Spleen (tissue), 11 donors: Measurements from ENCODE around the gene OR5B2. TPM values are rescaled to one million over a fixed set of nuclear protein-coding genes. Genes with fewer than 3 reads are reported as not detected.

ENCODE experiments used
- DNase-seq: peaks from one replicate; pipeline ENCODE4 v3.0.0-alpha.2; 2020
- H3K27ac ChIP-seq, 8 donors: fragments of 200-600 bp; sonication (generic) in 7 of 8; 1 replicate in 4 of 8; 2 replicates in 4 of 8; pipeline versions ENCODE4 v1.5.0 to v1.8.0; 2016 to 2021; ENCODE audit warnings: inconsistent platforms in 4 of 8, mild to moderate bottlenecking in 4 of 8, moderate library complexity in 1 of 8
- H3K27me3 ChIP-seq, 7 donors: fragments of 200-600 bp; sonication (generic) in 6 of 7; replicated peaks in 1 of 7; 1 replicate in 4 of 7; 2 replicates in 3 of 7; pipeline versions ENCODE4 v1.5.0 to v1.8.0; 2016 to 2021; ENCODE audit warnings: inconsistent platforms in 3 of 7, mild to moderate bottlenecking in 1 of 7
- H3K36me3 ChIP-seq, 6 donors: fragments of 200-600 bp; sonication (generic) in 5 of 6; 1 replicate in 4 of 6; 2 replicates in 2 of 6; pipeline versions ENCODE4 v1.5.0 to v1.8.0; 2016 to 2021; ENCODE audit warnings: inconsistent platforms in 2 of 6
- H3K4me1 ChIP-seq, 6 donors: fragments of 200-600 bp; sonication (generic) in 5 of 6; 1 replicate in 3 of 6; 2 replicates in 3 of 6; pipeline versions ENCODE4 v1.5.0 to v1.8.0; 2016 to 2021; ENCODE audit warnings: inconsistent platforms in 3 of 6
- H3K4me3 ChIP-seq, 8 donors: fragments of 200-600 bp; sonication (generic) in 7 of 8; 1 replicate in 4 of 8; 2 replicates in 4 of 8; pipeline versions ENCODE4 v1.5.0 to v1.8.0; 2016 to 2021; ENCODE audit warnings: inconsistent platforms in 4 of 8, mild to moderate bottlenecking in 4 of 8, moderate library complexity in 2 of 8
- H3K9me3 ChIP-seq, 8 donors: fragments of 200-600 bp; sonication (generic) in 7 of 8; 1 replicate in 4 of 8; 2 replicates in 4 of 8; pipeline versions ENCODE4 v1.5.0 to v1.8.0; 2016 to 2021; ENCODE audit warnings: inconsistent platforms in 4 of 8
- POLR2A ChIP-seq, 3 donors: fragments of 450-650 bp; IDR thresholded peaks; one replicate each; pipeline ENCODE4 v1.5.1; 2017; ENCODE audit warnings: antibody characterized with exemption in 3 of 3, mild to moderate bottlenecking in 1 of 3
- POLR2AphosphoS5 ChIP-seq, 3 donors: sonication (generic); formaldehyde crosslinking; IDR thresholded peaks; one replicate each; pipeline ENCODE4 v1.5.1; 2017; ENCODE audit warnings: antibody characterized with exemption in 3 of 3
- WGBS, 5 donors: extraction: QIAGEN DNeasy Blood & Tissue Kit in 3 of 5; methylation state at CpG; one replicate each; pipeline versions ENCODE4 v1.1.5 to v1.1.7; 2013 to 2018; 5-methylcytosine and 5-hydroxymethylcytosine counted together
- intact Hi-C: fragments of 100-400 bp; cut with DNase I; formaldehyde crosslinking; loops from one replicate; pipeline ENCODE4 v1.15.0; 2023; ENCODE audit warnings: low total_unique reads
- polyA plus RNA-seq, 3 donors: library from polyadenylated mRNA; stranded (reverse); fragments of 200-250 nt; gene quantifications; one replicate each; pipeline ENCODE4 v1.2.1, GENCODE V29; 2013
- total RNA-seq, 7 donors: library from RNA; depleted of rRNA in 3 of 7; stranded (reverse); fragments of >200 nt in 3 of 7; fragmentation: NEBNext Ultra II Directional in 4 of 7; extraction: Animal tissue kit (Norgen Biotek cat#: 25700) in 4 of 7; gene quantifications; one replicate each; pipeline versions ENCODE4 v1.1.0 to v1.2.1, GENCODE V29; 2016 to 2021
- TF ChIP-seq, protein P1 (sequence below), 11 experiments: fragments of 200-600 bp in 7 of 11; fragments of 450-650 bp in 4 of 11; sonication (generic) in 4 of 11; IDR thresholded peaks in 8 of 11; conservative IDR thresholded peaks in 3 of 11; 1 replicate in 7 of 11; 2 replicates in 4 of 11; pipeline versions ENCODE4 v1.4.0 to v1.8.0; 2016 to 2021; ENCODE audit warnings: antibody characterized with exemption in 11 of 11, inconsistent platforms in 4 of 11, mild to moderate bottlenecking in 1 of 11
- donor health status: healthy with polysubstance abuse.
- donor health status: DM: no; HTN: no; CAD: no; lungs with moderate emphysema.
- donor health status: DM: no; HTN: no; CAD: no.
- donor health status: Bipolar disorder and iron deficiency.
- donor health status: healthy.
- donor health status: DM: no; HTN: no; CAD: no.
- donor health status: DM: yes; HTN: yes; CAD: no.

The OR5B2 gene
- total and polyA plus RNA-seq, 10 donors: 0.08 TPM; not detected in 9

DNA sequence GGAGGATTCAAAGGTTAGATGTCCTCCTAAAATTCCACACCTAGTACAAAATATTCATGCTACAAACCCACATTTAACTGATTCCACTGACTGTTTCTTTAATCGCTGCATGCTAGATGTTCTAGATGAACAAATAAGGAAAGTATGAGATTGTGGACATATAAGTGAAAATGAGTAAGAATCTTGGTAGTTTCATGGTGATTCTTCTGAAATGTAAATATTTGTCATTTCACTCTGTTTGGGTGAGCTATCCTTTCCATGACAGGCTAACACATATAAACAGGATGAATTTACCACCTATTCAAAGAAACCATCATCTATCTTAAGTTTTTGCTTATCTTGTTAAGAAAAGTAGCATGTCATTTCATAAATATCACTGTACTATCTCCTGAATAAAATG, 36.0 kb downstream of the OR5B2 start:
- intact Hi-C loops: no loop called here

DNA sequence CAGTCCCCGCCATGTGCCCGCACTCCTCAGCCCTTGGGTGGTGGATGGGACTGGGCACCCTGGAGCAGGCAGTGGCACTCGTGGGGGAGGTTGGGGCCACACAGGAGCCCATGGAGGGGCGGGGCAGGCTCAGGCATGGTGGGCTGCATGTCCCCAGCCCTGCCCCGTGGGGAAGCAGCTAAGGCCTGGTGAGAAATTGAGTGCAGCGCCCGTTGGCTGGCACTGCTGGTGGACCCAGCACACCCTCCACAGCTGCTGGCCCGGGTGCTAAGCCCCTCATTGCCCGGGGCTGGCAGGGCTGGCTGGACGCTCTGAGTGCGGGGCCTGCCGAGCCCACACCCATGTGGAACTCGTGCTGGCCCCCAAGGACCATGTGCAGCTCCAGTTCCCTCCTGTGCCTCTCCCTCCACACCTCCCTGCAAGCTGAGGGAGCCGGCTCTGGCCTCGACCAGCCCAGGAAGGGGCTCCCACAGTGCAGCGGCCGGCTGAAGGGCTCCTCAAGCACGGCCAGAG, 37.3 kb downstream of the OR5B2 start:
- no peaks in the 10 kb centered on the region for H3K36me3 ChIP-seq
- TF ChIP-seq POLR2A (IDR thresholded peaks at IDR 0.05) (no peak), POLR2AphosphoS5 (IDR thresholded peaks at IDR 0.05) (no peak)
- TF ChIP-seq, protein P1, sequence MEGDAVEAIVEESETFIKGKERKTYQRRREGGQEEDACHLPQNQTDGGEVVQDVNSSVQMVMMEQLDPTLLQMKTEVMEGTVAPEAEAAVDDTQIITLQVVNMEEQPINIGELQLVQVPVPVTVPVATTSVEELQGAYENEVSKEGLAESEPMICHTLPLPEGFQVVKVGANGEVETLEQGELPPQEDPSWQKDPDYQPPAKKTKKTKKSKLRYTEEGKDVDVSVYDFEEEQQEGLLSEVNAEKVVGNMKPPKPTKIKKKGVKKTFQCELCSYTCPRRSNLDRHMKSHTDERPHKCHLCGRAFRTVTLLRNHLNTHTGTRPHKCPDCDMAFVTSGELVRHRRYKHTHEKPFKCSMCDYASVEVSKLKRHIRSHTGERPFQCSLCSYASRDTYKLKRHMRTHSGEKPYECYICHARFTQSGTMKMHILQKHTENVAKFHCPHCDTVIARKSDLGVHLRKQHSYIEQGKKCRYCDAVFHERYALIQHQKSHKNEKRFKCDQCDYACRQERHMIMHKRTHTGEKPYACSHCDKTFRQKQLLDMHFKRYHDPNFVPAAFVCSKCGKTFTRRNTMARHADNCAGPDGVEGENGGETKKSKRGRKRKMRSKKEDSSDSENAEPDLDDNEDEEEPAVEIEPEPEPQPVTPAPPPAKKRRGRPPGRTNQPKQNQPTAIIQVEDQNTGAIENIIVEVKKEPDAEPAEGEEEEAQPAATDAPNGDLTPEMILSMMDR (IDR thresholded peaks at IDR 0.05 in 8 of 11, conservative IDR thresholded peaks at IDR 0.05 in 3 of 11): no peak
- peak; percentile 56 for DNase-seq
- no peaks in the 10 kb centered on the region for H3K4me1 ChIP-seq
- H3K4me3 ChIP-seq: no peak overlapping the region
- H3K27ac ChIP-seq: no peak overlapping the region
- intact Hi-C loops: no loop called here
- H3K9me3 ChIP-seq: peaks cover 0 to 15% (median 8%) of the 10 kb centered on the region in 8 donors
- 82 to 88% (median 84%) methylated on average over 9 to 18 of the region's 18 CpGs for WGBS, 5 donors
- H3K27me3 ChIP-seq: peaks cover 0 to 5% (median 0%) of the 10 kb centered on the region in 7 donors

More for the DNA sequence above, 36.0 kb downstream of the OR5B2 start:
- Histone ChIP-seq H3K4me3 (no peak overlapping the region), H3K9me3 (peaks cover 0 to 16% (median 8%) of the 10 kb centered on the region in 8 donors), H3K4me1 (no peaks in the 10 kb centered on the region), H3K27me3 (peaks cover 0 to 5% (median 0%) of the 10 kb centered on the region in 7 donors), H3K27ac (no peak overlapping the region), H3K36me3 (no peaks in the 10 kb centered on the region)
- WGBS, 5 donors: 87 to 95% (median 90%) methylated on average over 1 of the region's 1 CpG
- TF ChIP-seq, protein P1 (IDR thresholded peaks at IDR 0.05 in 8 of 11, conservative IDR thresholded peaks at IDR 0.05 in 3 of 11): no peak
- DNase-seq: no peak

Other genes with a start within 250 kb of the OR5B2 start
- not detected for gene OR9Q2, start 239.1 kb downstream of the OR5B2 start, total RNA-seq
- not detected for gene OR9Q2, start 239.1 kb downstream of the OR5B2 start, polyA plus RNA-seq
- gene OR1S2, start 224.0 kb downstream of the OR5B2 start, total RNA-seq: not detected
- gene OR1S2, start 224.0 kb downstream of the OR5B2 start, polyA plus RNA-seq: not detected
- gene OR1S1, start 215.4 kb downstream of the OR5B2 start, total RNA-seq: not detected
- gene OR1S1, start 215.4 kb downstream of the OR5B2 start, polyA plus RNA-seq: not detected
- not detected for gene OR10Q1, start 199.2 kb downstream of the OR5B2 start, total RNA-seq
- gene OR10Q1, start 199.2 kb downstream of the OR5B2 start, polyA plus RNA-seq: not detected
- gene OR10W1, start 159.9 kb downstream of the OR5B2 start, total RNA-seq: not detected
- gene OR10W1, start 159.9 kb downstream of the OR5B2 start, polyA plus RNA-seq: not detected
- not detected for gene OR5B17, start 69.1 kb downstream of the OR5B2 start, total RNA-seq
- gene OR5B17, start 69.1 kb downstream of the OR5B2 start, polyA plus RNA-seq: not detected
- not detected for gene OR5B3, start 21.2 kb downstream of the OR5B2 start, total RNA-seq
- gene OR5B3, start 21.2 kb downstream of the OR5B2 start, polyA plus RNA-seq: not detected
- gene OR5B12, start 14.1 kb upstream of the OR5B2 start, total RNA-seq: not detected
- under 1 TPM in 1 of 3 donors, not detected in 2; 0.08 TPM for gene OR5B12, start 14.1 kb upstream of the OR5B2 start, polyA plus RNA-seq
- gene OR5B21, start 80.0 kb upstream of the OR5B2 start, total RNA-seq: 1 to 10 TPM in 1 of 7 donors, under 1 TPM in 2, not detected in 4; 0.40 to 2.6 (median 0.54) TPM
- not detected for gene OR5B21, start 80.0 kb upstream of the OR5B2 start, polyA plus RNA-seq
- gene LPXN, start 147.7 kb upstream of the OR5B2 start, total RNA-seq: 10 to 100 TPM; 50.8 to 83.7 (median 65.9) TPM
- gene LPXN, start 147.7 kb upstream of the OR5B2 start, polyA plus RNA-seq: 10 to 100 TPM; 56.8 to 70.0 (median 62.3) TPM
- 10 to 100 TPM; 42.9 to 53.4 (median 49.4) TPM for gene ZFP91, start 150.9 kb upstream of the OR5B2 start, total RNA-seq
- gene ZFP91, start 150.9 kb upstream of the OR5B2 start, polyA plus RNA-seq: 10 to 100 TPM; 10.1 to 17.5 (median 10.2) TPM
- 1 to 10 TPM; 1.1 to 3.7 (median 2.0) TPM for gene CNTF, start 194.5 kb upstream of the OR5B2 start, total RNA-seq
- under 1 TPM; 0.09 to 0.32 (median 0.11) TPM for gene CNTF, start 194.5 kb upstream of the OR5B2 start, polyA plus RNA-seq